Measurements from ENCODE around the gene SNX24.

The SNX24 gene

DNA sequence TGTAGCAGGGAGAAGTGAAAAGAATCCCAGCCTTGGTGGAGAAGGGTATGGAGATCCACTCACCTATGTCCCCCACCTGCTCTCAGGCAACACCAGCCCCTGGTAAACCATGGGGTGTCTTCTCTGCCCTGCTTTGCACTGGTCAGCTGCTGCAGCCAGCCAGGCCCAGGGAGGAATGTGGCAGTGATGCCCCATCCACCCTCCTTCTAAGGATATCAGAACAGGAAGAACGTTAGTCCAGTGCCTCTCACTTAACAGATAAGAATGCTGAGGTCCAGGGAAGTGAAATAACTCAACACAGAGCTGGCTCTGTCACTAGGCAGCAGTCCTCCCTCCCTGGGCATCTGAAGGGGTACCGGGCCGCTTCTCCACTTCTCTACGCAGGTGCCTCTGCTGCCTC is 200.8 kb downstream of the SNX24 start:
- Histone ChIP-seq H3K4me3 (replicated peaks; ENCODE audit: insufficient read depth, low read length) (no peak overlapping the region), H3K27me3 (ENCODE audit: insufficient read depth, poor library complexity, severe bottlenecking) (no peaks in the 10 kb centered on the region), H3K27ac (replicated peaks) (no peak overlapping the region)
- TF ChIP-seq, protein P1, sequence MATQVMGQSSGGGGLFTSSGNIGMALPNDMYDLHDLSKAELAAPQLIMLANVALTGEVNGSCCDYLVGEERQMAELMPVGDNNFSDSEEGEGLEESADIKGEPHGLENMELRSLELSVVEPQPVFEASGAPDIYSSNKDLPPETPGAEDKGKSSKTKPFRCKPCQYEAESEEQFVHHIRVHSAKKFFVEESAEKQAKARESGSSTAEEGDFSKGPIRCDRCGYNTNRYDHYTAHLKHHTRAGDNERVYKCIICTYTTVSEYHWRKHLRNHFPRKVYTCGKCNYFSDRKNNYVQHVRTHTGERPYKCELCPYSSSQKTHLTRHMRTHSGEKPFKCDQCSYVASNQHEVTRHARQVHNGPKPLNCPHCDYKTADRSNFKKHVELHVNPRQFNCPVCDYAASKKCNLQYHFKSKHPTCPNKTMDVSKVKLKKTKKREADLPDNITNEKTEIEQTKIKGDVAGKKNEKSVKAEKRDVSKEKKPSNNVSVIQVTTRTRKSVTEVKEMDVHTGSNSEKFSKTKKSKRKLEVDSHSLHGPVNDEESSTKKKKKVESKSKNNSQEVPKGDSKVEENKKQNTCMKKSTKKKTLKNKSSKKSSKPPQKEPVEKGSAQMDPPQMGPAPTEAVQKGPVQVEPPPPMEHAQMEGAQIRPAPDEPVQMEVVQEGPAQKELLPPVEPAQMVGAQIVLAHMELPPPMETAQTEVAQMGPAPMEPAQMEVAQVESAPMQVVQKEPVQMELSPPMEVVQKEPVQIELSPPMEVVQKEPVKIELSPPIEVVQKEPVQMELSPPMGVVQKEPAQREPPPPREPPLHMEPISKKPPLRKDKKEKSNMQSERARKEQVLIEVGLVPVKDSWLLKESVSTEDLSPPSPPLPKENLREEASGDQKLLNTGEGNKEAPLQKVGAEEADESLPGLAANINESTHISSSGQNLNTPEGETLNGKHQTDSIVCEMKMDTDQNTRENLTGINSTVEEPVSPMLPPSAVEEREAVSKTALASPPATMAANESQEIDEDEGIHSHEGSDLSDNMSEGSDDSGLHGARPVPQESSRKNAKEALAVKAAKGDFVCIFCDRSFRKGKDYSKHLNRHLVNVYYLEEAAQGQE (IDR thresholded peaks at IDR 0.05; ENCODE audit: insufficient replicate concordance, low read depth): no peak
- TF ChIP-seq SPI1 (IDR thresholded peaks at IDR 0.05; ENCODE audit: borderline replicate concordance, low read depth) (no peak), POLR2AphosphoS5 (IDR thresholded peaks at IDR 0.05; ENCODE audit: low read depth) (no peak), GABPA (IDR thresholded peaks at IDR 0.05; ENCODE audit: low read depth) (no peak)
- TF ChIP-seq, protein P2, sequence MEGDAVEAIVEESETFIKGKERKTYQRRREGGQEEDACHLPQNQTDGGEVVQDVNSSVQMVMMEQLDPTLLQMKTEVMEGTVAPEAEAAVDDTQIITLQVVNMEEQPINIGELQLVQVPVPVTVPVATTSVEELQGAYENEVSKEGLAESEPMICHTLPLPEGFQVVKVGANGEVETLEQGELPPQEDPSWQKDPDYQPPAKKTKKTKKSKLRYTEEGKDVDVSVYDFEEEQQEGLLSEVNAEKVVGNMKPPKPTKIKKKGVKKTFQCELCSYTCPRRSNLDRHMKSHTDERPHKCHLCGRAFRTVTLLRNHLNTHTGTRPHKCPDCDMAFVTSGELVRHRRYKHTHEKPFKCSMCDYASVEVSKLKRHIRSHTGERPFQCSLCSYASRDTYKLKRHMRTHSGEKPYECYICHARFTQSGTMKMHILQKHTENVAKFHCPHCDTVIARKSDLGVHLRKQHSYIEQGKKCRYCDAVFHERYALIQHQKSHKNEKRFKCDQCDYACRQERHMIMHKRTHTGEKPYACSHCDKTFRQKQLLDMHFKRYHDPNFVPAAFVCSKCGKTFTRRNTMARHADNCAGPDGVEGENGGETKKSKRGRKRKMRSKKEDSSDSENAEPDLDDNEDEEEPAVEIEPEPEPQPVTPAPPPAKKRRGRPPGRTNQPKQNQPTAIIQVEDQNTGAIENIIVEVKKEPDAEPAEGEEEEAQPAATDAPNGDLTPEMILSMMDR (IDR thresholded peaks at IDR 0.05; ENCODE audit: insufficient read depth, low read length): no peak
- DNase-seq (ENCODE audit: low read depth in 1 of 2, low spot score in 1 of 2): no peak

DNA sequence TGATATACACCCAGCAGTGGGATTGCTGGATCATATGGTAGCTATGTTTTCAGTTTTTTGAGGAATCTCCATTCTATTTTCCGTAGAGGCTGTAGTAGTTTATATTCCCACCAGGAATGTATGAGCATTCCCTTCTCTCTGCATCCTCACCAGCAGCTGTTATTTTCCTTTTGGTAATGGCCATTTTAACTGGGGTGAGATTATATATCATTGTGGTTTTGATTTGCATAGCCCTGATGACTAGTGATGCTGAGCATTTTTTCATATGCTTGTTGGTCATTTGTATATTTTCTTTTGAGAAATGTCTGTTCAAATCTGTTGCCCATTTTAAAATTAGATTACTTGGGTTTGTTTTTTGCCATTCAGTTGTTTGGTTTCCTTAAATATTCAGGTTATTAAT is 202.3 kb downstream of the SNX24 start:
- Histone ChIP-seq H3K27ac (replicated peaks) (no peak overlapping the region), H3K27me3 (ENCODE audit: insufficient read depth, poor library complexity, severe bottlenecking) (no peaks in the 10 kb centered on the region), H3K4me3 (replicated peaks; ENCODE audit: insufficient read depth, low read length) (no peak overlapping the region)
- DNase-seq (ENCODE audit: low read depth in 1 of 2, low spot score in 1 of 2): no peak
- TF ChIP-seq, protein P1 (IDR thresholded peaks at IDR 0.05; ENCODE audit: insufficient replicate concordance, low read depth): no peak
- no peak for TF ChIP-seq GABPA (IDR thresholded peaks at IDR 0.05; ENCODE audit: low read depth)
- no peak for TF ChIP-seq SPI1 (IDR thresholded peaks at IDR 0.05; ENCODE audit: borderline replicate concordance, low read depth)
- no peak for TF ChIP-seq POLR2AphosphoS5 (IDR thresholded peaks at IDR 0.05; ENCODE audit: low read depth)
- TF ChIP-seq, protein P2 (IDR thresholded peaks at IDR 0.05; ENCODE audit: insufficient read depth, low read length): no peak

DNA sequence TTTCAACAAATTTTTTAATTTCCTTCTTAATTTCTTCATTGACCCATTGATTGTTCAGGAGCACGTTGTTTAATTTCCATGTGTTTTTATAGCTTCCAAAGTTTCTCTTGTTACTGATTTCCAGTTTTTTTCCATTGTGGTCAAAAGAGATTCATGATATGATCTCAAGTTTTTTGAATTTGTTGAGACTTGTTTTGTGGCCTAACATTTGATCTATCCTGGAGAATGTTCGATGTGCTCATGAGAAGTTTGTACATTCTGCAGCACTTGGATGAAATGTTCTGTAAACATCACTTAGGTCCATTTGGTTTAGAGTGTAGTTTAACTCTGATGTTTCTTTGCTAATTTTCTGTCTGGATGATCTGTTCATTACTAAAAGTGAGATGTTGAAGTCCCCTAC is 205.8 kb downstream of the SNX24 start:
- no peak overlapping the region for H3K27ac ChIP-seq (replicated peaks)
- DNase-seq (ENCODE audit: low read depth in 1 of 2, low spot score in 1 of 2): no peak
- H3K27me3 ChIP-seq (ENCODE audit: insufficient read depth, poor library complexity, severe bottlenecking): no peaks in the 10 kb centered on the region
- TF ChIP-seq GABPA (IDR thresholded peaks at IDR 0.05; ENCODE audit: low read depth) (no peak), POLR2AphosphoS5 (IDR thresholded peaks at IDR 0.05; ENCODE audit: low read depth) (no peak), SPI1 (IDR thresholded peaks at IDR 0.05; ENCODE audit: borderline replicate concordance, low read depth) (no peak)
- TF ChIP-seq, protein P2 (IDR thresholded peaks at IDR 0.05; ENCODE audit: insufficient read depth, low read length): no peak
- TF ChIP-seq, protein P1 (IDR thresholded peaks at IDR 0.05; ENCODE audit: insufficient replicate concordance, low read depth): no peak
- no peak overlapping the region for H3K4me3 ChIP-seq (replicated peaks; ENCODE audit: insufficient read depth, low read length)

Data from HL-60 (cell line).